Measurements from ENCODE around the gene DNAJB1.
"Not testable (repeated sequence)": the region's sequence is repeated elsewhere in the genome, so short reads cannot be mapped to it uniquely, and the experiment has no call there.

The DNAJB1 gene

DNA sequence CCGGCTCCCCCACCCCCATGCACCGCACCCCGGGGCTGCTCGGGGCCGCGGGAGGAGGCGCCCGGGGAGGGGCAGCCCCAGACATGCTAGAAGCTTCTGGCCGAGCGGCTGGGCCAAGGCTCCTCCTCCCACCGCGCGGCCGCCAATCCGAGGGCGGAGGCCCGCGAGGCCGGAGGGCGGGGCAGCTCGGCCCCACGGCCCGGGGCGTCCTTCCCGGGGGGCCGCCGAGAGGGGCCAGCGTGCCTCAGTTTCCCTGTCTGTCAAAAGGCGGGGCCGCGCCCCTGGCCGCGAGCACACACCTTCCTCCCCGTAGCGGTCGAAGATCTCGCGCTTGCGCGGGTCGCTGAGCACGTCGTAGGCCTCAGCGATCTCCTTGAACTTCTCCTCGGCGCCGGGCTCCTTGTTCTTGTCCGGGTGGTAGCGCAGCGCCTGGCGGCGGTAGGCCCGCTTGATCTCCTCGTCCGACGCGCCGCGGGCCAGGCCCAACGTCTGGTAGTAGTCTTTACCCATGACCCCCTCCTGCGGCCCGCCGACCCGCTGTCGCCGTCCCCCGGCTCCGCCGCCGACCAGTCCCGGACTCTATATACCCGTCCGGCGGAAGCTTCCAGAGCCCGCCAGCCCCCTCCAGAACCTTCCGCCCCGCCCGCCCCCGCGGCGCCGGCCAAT lies at the start of gene DNAJB1:
TSS of gene DNAJB1 (minus strand) at position 558 of the 666 bp plus-strand sequence. CDS start at position 510, 48 bp downstream.
- DNase-seq = no peak

DNA sequence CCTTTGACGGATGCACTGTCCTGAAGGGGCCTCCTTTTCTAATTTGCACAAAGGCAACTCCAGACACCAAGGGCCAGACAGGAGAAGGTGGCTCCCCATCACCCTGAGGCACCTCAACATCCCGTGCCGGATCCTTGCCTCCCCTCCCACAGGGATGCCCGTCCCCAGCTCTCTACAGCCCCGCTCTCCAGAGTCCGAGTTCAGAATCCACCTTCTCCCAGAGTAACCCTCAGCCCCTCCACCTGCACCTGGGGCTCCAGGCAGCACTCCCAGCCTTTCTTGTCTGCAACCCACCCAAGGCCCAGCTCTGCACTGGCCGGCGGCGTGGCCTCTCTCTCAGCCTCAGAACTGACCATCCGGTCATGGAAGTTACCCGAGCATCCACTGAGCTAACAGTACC lies 48.9 kb upstream of the DNAJB1 start:
- no peak for DNase-seq

DNA sequence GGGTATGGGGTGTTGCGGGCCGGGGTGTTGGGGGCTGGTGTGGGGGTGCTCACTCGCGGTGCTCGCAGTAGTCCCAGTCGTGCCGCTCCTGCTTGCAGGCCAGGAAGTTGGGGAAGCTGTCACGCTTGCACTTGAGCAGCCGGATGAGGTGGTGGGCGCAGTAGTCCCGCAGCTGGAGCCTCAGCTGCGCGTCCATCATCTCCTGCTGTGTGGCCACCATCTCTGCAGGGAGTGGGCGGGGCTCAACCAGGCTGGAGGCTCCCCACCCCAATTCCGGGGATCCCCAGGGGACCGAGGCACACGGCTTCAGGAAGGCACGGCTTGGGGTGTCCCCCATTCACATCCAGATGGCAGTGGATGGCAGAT lies 48.5 kb upstream of the DNAJB1 start:
- no peak for DNase-seq

DNA sequence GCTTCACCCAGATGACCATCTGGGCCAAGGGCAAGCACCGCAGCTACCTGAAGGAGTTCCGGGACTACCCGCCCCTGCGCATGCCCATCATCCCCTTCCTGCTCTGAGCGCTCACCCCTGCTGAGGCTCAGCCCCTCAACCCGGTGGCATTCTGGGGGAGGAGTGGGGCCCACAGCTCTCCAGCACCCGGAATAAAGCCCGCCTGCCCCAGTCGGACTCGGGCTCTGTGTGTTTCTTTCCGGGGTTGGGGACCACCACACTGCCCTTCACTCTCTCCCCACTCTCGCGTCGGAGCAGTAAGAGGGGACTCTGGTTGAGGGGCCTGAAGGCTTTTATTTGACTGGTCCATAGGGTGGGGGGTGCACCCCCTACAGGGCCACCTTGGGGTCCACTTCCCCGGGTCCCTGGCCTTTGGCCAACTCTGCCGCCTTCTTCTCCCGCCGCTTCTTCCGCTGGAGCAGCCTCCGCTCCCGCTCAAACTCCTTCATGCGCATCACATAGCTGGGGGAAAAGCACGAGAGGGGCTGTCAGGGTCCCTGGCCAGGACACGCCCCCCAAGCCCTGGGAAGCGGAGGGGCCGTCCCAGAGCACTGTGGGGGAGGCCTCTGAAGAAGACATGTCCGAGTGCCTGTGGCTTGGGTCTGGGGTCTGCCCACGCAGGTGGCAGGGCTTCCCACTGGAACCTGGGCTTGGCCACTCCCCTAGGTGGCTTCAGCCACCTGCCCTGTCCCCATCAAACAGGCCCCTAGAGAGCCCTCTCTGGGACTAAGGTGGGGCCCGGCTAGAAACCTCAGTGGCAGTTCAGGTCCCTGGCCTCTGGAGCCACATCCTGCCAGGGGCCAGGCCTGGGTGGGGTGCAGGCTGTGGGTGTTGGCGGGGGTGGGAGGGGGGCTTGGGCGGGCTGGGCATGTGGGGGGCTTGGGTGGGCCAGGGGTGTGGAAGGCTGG lies 47.8 kb upstream of the DNAJB1 start:
- DNase-seq = no peak

DNA sequence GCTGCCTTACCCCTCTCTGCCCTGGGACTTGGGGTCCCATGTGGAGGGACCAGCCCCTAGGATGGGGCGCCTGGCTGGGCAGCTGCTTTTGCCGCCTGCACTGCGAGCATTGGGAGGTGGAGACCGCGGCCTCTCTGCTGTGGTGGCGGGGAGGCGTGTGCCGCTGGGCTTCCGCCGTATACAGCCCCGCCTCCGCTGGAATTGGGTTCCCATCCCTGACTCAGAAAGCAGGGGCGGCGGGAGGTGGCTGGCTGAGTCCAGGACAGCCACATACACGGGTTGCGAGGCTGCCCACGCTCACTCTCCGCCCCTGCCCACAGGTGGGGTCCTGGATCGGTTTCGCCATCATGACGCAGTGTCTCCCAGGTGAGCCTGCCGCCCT lies 47.1 kb upstream of the DNAJB1 start:
- no peak for DNase-seq

DNA sequence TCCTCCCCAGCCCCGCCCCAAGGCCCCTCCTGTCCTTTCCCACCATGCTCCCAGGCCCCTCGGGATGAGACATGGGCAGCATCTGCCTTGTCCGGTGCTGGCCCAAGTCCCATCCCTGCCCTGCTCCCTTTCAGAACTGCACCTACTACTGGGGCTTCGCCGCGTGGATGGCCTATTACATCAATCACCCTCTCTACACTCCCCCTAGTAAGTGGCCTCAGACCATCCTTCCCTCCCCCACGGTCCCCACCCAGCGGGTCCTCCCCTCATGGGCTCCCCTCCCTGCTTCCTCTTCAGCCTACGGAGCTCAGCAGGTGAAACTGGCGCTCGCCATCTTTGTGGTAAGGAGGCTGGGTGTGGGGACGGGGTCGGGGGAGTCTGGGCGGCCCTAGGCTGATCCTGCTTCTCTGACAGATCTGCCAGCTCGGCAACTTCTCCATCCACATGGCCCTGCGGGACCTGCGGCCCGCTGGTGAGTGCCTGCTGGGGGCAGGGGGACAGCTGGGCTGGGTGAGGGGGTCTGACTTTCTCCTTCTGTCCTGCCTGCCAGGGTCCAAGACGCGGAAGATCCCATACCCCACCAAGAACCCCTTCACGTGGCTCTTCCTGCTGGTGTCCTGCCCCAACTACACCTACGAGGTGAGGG lies 46.6 kb upstream of the DNAJB1 start:
- DNase-seq = not testable (repeated sequence)

DNA sequence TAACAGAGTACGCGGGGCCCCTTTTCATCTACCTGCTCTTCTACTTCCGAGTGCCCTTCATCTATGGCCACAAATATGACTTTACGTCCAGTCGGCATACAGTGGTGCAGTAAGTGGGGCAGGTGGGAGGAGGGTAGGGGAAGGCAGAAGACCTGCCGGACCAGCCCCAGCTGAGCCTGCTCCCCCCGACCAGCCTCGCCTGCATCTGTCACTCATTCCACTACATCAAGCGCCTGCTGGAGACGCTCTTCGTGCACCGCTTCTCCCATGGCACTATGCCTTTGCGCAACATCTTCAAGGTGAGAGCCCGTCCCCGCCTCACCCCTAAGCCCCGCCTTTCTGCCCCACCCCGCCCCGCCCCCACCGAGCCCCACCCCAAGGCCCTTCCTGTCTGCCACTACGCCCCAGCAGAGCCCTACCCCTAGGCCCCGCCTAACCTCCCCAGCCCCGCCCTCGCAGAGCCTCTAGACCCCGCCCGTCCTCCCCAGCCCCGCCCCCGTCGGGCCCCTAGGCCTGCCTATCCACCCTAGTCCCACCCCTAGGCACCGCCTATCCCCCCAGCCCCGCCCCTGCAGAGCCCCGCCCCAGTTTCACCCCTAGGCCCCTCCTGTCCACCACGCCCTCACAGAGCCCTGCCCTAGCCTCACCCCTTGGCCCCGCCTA lies 45.9 kb upstream of the DNAJB1 start:
- peak; percentile 56 for DNase-seq

DNA sequence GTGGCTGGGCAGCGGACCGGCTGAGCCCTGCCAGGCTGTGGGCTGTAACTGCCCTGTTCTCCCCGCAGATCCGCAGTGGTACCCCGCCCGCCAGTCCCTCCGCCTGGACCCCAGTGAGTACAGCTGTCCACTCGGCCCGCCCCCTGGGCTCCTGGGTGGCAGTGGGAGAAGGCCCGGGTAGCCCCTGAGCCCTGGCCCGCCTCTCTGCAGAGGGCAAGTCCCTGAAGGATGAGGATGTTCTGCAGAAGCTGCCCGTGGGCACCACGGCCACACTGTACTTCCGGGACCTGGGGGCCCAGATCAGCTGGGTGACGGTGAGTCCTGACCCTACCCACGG lies 45.4 kb upstream of the DNAJB1 start:
- DNase-seq = no peak

DNA sequence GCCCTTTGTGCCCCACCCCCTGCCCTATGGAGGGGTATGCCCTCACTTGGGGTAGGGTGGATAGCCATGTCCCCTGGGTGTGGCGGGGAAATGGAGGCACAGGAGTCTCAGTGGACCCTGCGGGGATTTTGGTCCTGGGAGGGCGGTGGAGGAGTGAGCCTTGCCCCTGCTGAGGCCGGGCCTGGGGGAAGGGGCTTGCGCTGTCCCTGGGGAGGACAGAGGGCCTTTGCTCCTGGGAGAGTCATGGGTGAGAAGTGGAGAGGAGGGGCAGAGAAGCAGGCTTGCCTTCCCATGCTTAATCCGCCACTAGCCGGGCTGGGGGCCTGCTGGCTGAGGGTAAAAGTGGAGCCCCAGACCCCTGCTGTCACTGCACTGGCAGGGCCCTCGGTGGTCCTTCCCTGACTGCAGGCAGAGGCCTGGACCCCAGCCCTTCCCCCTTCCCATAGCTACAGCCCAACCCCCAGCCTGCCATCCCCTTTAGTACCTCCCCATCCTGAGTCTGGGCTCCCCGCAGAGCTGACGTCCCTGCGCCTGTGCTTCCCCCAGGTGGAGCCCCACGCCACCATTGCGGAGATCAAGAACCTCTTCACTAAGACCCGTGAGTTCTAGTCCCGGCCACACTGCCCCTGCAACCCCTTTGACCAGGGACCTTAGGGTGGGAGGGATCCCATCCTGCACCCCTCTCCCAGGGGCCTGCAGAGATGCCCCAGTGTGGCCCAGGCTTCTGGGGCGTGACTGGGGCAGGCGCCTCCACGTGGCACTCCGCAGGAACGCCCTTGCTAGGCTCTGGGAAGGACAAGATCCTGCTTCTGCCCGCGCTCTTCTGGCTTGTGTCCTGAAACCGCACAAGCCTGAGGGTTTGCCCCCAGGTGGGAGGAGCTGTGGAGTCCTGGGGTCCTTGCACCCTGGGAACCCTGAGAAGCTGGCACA lies 44.7 kb upstream of the DNAJB1 start:
- no peak for DNase-seq

DNA sequence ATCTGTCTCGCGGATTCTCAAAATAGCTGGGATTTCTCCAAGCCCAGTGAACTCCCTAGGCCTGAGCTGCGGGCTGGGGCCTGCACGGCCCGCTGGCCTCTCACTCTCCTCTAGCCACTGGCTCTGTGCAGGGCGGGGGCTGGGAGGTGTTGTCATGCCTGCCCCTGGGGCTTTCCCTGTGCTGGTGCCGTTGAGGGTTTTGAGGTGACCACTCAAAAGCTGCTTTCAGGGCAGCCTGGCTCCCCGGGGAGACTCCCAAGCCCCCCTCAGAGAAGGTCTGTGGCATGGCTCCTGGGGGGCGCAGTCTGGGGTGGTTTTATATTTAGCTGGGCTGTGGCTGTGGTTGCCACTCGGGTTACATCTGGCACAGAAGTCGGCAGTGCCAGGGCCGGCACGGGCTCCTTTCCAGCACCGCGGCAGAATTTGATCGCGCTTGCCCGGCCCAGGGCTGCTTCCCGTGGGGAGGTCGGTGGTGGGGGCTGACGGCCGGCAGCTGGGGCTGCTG lies 43.7 kb upstream of the DNAJB1 start:
- DNase-seq = no peak

DNA sequence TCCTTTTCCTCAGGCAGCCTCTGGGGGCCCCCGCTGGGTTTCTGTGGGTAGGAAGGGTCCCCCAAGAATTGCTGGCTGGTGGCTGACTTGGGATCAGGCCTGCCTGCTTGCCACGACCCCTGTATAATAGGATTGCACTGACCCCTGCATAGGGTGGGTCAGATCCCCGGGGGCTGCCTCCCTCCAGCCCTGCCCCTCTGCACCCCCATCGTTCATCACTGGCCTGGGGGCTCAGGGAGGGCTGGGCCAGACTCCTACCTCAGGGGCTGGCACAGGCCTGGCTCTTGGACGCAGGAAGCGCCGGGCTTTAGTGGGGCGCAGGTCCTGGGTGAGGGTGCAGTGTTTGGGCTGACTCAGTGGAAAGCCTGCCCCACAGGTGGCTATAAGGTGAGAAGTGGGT lies 43.1 kb upstream of the DNAJB1 start:
- no peak for DNase-seq

DNA sequence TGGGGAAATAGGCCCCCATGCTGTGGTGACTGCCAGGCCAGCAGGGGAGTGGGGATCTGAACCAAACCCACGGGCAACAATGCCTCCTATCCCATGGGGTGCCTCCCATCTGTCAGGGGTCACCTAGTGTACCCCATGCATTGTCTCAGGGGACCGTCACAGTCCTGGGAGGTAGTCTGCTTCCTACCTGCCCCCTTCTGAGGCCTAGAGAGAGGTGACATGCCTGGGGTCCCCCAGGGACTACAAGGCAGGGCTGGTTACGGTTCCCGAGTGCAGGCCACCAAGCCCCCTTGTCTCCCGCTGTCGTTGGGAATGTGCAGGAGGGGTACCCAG lies 42.5 kb upstream of the DNAJB1 start:
- no peak for DNase-seq

DNA sequence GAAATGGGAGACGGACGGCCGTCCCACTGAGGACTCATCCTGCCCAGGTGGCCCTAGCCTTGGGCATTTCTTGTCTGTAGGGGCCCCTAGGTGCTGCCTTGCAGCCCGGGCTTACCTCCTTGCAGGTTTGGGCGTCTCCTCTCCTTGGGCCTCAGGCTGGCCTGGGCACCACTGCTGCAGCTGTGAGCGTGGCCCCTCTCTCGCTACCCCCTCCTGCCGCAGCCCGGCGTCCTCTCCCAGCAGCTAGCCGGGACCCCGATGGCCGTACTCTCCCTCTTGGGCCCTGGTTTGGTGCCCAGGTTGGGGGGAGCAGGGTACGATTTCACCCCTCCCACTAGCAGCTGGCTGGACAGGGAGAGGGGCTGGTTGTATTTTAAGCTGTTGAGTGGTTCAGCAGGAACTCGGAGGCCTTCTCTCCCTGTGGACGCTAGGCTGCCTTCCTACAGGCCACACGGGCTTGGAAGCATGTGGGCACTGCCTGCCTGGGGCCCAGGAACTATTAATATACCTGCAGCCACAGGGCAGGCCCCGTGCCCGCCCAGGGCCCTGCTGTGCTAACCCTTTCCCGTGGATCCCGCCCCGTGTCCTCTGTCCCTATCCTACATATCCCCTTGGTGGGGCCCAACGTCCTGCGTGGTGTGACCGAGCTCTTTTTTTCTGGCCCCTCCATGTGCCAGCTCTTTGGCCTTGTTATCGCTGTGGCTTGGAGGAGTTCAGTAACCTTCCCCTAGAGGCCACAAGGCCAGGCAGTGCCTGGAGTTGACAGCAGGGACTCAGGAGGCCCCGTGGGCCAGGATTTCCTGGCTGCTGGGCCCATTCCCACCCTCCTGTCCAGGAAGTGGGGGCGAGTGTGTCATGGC lies 41.9 kb upstream of the DNAJB1 start:
- DNase-seq = no peak

DNA sequence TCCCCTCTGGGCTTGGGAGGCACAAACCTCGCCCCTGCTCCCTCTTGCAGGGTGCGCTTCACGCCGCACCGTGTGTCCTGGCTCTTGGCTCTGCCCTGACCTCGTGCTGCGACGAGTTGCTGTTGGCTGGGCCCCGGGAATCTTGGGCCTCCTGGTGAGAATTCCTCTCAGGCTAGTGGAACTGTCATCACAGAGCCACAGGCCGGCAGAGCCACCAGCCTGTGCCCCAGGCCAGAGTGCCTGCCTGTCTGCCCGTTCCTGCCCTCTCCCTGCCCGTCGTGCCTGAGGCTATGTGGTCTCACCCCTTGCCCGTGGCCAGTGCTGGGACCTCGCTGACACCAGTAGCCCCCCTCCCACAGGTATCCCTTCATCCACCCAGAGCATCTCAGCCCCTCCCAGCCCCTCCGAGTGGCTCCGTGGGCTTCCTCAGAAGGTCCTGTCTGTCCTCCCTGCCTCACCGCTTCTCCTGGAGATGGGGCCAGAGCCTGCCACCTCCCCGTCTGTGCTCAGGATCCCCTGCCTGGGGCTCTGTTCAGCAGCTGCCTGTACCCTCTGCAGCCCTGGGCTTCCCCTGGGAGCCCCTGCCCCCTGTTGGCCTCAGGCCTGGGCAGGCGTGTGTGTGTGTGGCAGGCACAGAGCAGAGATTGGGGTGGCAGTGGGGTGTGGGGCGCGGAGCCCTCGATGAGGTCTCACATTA lies 40.3 kb upstream of the DNAJB1 start:
- DNase-seq = no peak

DNA sequence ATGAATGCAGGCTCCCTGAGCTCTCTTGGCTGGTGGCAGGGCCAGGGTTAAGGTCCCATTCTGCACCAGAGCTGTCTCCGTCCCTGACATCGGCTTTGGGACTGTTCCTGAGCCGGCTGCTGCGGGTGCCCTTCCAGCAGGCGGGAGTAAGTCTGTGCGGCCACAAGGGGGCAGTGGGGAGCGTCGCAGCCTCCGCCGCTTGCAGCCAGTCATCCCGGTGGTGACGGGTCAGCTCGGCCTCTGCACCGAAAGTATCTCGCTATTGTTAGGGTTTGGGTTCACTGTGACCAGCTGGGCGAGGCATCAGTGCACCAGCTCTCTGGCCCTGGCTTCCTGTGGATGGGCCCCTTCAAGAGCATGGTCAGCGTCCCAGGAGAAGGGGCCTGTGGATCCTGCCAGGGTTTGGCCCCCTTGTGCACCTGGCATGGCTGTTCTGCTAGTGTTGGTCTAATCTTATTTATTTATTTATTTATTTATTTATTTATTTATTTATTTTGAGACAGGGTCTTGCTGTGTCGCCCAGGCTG lies 38.5 kb upstream of the DNAJB1 start:
- DNase-seq = peak; percentile 50

DNA sequence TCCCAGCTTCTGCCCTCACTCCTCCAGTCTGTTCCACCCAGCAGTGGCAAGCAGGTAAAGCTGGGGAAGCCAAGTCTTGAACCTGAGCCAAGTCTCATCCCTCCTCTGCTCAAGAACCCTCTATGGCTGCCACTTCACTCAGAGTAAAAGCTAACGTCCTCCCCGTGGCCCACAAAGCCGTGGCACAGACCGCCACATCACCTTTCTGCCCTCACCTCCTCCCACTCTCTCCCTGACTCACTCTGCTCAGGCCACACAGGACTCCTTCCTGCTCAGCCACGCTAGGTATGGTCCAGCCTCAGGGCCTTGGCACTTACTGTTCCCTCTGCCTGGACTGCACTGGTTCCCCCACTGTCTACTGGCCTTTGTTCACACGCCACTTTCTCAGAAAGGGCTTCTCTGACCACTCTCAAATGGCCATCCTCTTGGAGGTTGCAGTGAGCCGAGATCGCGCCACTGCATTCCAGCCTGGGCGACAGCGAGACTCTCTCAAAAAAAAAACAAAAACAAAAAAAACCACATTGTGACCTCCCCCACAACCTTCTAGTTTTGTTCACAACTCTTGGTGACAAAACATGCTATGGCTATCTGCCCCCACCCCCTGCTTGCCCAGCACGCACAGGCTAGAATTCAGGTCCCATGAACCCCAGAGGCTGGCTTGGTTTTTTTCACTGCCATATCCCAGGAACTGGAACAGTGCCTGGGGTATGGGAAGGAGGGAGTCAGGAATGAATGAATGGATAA lies 37.9 kb upstream of the DNAJB1 start:
- no peak for DNase-seq

DNA sequence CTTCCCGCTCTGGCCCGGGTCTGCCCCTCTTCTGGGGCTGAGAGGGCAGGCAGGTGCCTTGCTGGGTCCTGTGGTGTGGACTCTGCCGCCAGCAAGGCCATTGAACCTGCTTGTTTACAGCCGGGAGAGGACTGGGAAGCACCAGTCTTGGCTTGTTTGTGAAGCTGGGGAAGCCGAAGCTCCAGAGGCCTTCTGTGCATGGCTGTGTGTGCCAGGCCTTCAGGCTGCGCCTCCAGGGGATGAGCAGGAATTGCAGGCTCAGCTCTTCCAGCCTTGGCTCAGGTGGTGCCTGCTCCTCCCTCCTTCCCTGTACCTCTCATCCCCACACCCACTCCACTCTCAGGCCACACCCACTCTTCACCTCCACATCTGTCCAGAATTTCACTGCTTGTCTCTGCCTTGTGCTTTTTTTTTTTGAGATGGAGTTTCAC lies 36.2 kb upstream of the DNAJB1 start:
- DNase-seq = no peak

DNA sequence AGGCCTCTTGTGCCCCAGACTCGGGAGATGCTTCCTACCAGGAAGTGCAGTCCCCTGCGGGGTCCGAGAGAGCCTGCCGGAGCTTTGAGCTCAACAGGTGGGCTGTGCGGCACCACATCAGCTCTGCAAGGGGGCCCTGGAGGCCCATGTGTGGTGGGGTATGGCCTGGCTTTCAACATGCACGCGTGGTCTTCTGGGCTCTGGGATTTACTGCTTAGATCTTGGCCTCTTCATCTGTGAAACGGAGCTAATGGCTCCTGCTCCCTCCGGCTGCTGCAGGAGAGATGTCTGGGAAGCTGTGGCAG lies 35.7 kb upstream of the DNAJB1 start:
- DNase-seq = no peak

DNA sequence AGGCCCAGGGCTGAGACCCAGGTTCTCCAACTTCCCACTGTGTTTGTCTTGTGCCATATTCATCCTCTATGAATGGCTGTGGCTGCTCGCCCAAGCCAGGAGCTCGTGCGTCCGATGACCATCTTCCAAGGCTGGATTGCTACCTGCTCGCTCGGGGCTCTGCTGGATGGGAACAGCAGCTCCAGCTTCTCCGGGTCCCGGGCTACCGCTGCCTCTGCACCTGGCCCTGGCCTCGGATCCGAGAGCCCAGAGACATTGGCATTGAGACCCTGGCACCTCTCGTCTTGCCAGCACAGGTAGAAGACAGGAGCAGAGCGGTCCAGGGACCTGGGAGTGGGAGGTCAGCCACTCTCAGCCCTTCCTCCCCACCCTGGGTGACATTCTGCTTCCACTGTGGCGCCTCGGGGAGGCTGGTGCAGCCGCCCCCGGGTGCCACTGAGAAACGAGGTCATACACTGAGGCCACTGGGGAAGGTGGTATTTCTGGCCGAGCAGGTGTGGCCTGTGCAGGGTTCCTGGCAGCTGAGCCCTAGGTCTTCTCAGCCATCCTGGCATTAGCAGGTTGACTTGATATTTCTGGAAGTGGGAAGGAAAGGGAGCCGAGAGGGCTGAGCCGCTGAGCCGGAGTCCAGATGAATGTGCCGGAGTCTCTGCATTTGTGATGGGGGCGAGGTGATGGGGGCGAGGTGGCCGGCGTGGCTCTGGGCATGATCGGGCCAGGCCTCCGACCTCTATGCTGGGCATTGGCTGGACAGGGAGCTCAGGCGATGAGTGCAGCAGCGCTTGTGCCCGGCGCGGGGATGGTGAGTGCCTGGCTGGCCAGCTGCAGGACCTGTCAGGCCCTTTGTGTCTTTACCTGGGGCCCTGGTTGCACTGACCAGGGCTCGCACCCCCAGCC lies 35.1 kb upstream of the DNAJB1 start:
- DNase-seq = no peak

Measured in NCI-H1048 (cell line).